Nephron (organoid): ENCODE data around the gene FSTL5.

ENCODE experiments used
- H3K27ac Mint-ChIP-seq, 3 experiments: 2 replicates each; pipeline ENCODE4 v1.8.0; 2020; ENCODE audit warnings: mixed read lengths in 3 of 3, mild to moderate bottlenecking in 2 of 3, moderate library complexity in 1 of 3
- H3K27me3 Mint-ChIP-seq: 2 replicates; pipeline ENCODE4 v1.8.0; 2021; ENCODE audit warnings: low read depth, mild to moderate bottlenecking, moderate library complexity, mixed read lengths
- H3K36me3 Mint-ChIP-seq: 2 replicates; pipeline ENCODE4 v1.8.0; 2020; ENCODE audit warnings: low read depth, mixed read lengths
- H3K4me1 Mint-ChIP-seq: 2 replicates; pipeline ENCODE4 v1.8.0; 2020; ENCODE audit warnings: mixed read lengths
- H3K4me3 Mint-ChIP-seq, 3 experiments: 2 replicates each; pipeline ENCODE4 v1.8.0; 2020; ENCODE audit warnings: mild to moderate bottlenecking in 3 of 3, mixed read lengths in 3 of 3, moderate library complexity in 2 of 3
- H3K9me3 Mint-ChIP-seq: 2 replicates; pipeline ENCODE4 v1.8.0; 2020; ENCODE audit warnings: mixed read lengths
- CTCF ChIP-seq, 3 experiments: fragments of 200-600 bp; sonication (generic); IDR thresholded peaks; one replicate each; pipeline ENCODE4 v1.5.0; 2021; ENCODE audit warnings: antibody characterized with exemption in 3 of 3; ENCODE audit not compliant: unreplicated experiment in 3 of 3

Gene FSTL5

GRCh38 chr4:162140051-162140683 lies 23.6 kb downstream of the FSTL5 start:
- H3K9me3 Mint-ChIP-seq = peaks cover 3% of the 10 kb centered on the region
- H3K4me1 Mint-ChIP-seq = no peaks in the 10 kb centered on the region
- no peak for TF ChIP-seq CTCF (IDR thresholded peaks at IDR 0.05; ENCODE audit: unreplicated experiment in 3 of 3)
- H3K4me3 Mint-ChIP-seq = no peak overlapping the region
- no peak overlapping the region for H3K27ac Mint-ChIP-seq
- no peaks in the 10 kb centered on the region for H3K36me3 Mint-ChIP-seq
- H3K27me3 Mint-ChIP-seq = no peaks in the 10 kb centered on the region

DNA sequence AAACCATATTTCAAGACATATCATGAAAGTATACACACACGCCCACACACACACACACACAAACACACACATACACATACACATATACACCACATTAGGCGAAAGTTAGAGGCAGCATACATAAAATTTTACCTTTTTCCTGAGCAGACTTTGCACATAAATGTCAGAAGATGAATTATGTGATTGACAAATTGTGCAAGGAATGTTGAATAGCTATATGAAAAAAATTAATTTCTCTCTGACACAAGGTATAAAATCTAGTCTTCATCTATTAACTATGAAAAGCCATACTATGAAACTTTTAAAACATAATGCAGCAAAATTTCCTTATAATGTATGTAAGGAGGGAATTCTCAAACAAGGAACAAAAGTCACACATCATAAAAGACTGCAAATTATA lies 24.4 kb downstream of the FSTL5 start:
- H3K36me3 Mint-ChIP-seq = no peaks in the 10 kb centered on the region
- no peak for TF ChIP-seq CTCF (IDR thresholded peaks at IDR 0.05; ENCODE audit: unreplicated experiment in 3 of 3)
- no peaks in the 10 kb centered on the region for H3K27me3 Mint-ChIP-seq
- H3K4me3 Mint-ChIP-seq = no peak overlapping the region
- H3K9me3 Mint-ChIP-seq = peaks cover 3% of the 10 kb centered on the region
- H3K4me1 Mint-ChIP-seq = no peaks in the 10 kb centered on the region
- no peak overlapping the region for H3K27ac Mint-ChIP-seq

DNA sequence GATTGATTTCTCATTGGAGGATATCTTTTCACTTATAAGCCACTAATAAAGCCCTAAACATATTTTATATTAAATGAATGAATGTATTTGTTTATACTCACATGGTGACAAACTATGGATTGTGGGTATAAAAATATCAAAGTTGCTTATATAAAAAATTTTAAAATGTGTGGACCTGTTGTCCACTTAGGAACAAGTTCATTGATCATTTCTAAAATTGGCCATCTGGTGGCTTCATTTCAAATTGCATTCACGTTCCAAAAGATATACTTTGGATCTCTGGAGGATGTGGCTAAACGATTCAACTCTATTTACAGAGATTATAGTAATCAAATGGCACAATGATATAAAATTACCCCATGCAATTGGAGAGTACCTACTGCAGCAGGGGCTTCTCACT lies 32.5 kb downstream of the FSTL5 start:
- Mint-ChIP-seq H3K36me3 (no peaks in the 10 kb centered on the region), H3K4me3 (no peak overlapping the region), H3K4me1 (no peaks in the 10 kb centered on the region), H3K9me3 (no peaks in the 10 kb centered on the region), H3K27ac (no peak overlapping the region), H3K27me3 (no peaks in the 10 kb centered on the region)
- TF ChIP-seq CTCF (IDR thresholded peaks at IDR 0.05; ENCODE audit: unreplicated experiment in 3 of 3) = peak in 2 of 3 experiments; percentile 33 to 41

GRCh38 chr4:162126729-162127128 lies 37.1 kb downstream of the FSTL5 start:
- Mint-ChIP-seq H3K27ac (no peak overlapping the region), H3K27me3 (no peaks in the 10 kb centered on the region), H3K36me3 (no peaks in the 10 kb centered on the region), H3K4me3 (no peak overlapping the region), H3K9me3 (no peaks in the 10 kb centered on the region), H3K4me1 (no peaks in the 10 kb centered on the region)
- no peak for TF ChIP-seq CTCF (IDR thresholded peaks at IDR 0.05; ENCODE audit: unreplicated experiment in 3 of 3)

DNA sequence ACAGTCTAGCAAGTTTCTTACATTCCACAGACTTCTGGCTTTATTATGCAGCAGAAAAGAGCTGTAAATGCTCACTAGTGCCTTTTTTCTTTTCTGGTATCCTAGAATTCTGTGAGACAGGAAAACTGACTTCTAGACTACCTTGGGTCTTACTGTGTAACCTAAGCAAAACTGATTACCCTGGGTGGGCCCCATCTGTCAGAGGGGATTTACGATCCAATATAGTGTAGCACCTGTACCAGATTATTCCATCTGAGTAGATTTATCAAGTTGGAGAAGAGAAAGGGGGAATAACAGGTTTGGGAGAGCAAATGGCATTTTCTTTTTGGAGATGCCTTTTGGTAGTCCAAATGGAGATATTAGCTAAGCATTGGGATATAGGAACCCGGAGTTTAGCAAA lies 46.7 kb downstream of the FSTL5 start:
- TF ChIP-seq CTCF (IDR thresholded peaks at IDR 0.05; ENCODE audit: unreplicated experiment in 3 of 3) = no peak
- H3K4me3 Mint-ChIP-seq = no peak overlapping the region
- H3K36me3 Mint-ChIP-seq = no peaks in the 10 kb centered on the region
- peak overlapping the region in 1 of 3 experiments; percentile 5 for H3K27ac Mint-ChIP-seq
- H3K27me3 Mint-ChIP-seq = no peaks in the 10 kb centered on the region
- H3K9me3 Mint-ChIP-seq = no peaks in the 10 kb centered on the region
- H3K4me1 Mint-ChIP-seq = no peaks in the 10 kb centered on the region

DNA sequence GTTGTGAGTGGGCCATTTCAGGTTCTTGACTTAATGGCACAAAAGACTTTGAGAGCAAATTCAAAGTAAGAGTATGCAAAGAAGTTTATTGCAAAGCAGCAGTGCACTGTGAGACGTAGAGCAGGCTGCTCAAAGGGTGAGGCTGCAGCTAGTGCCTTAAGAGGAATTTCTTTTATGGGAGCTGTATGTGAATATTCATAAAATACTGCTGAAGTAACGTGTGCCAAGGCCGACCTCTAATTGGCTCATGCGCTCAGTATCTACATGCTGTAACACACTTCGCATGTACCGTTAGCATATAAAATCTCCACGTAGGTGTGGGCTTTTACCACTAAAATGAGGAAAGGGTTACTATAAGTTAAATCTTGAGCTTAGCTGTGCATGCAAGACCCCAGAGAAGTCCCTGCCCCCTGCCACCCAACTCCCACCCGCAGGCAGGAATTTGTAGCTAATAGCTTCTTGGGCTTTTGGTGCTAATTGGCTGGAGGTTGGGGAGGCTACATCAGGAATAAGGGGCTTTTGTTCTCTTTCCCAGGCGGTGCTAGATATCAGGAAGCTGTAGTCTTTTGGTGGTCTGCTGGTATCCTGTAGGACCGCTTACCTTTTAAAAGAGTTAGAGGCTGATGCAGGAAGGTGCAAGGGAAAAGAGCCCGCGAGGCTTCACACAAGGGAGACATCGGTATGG lies 47.6 kb downstream of the FSTL5 start:
- H3K27me3 Mint-ChIP-seq = no peaks in the 10 kb centered on the region
- no peak overlapping the region for H3K4me3 Mint-ChIP-seq
- no peaks in the 10 kb centered on the region for H3K9me3 Mint-ChIP-seq
- H3K27ac Mint-ChIP-seq = peak overlapping the region in 1 of 3 experiments; percentile 5
- H3K36me3 Mint-ChIP-seq = no peaks in the 10 kb centered on the region
- no peaks in the 10 kb centered on the region for H3K4me1 Mint-ChIP-seq
- no peak for TF ChIP-seq CTCF (IDR thresholded peaks at IDR 0.05; ENCODE audit: unreplicated experiment in 3 of 3)
